Naive thymus-derived CD4-positive, alpha-beta T cell (primary cell): ENCODE results near the gene BRSK2. TPM values are rescaled to one million over a fixed set of nuclear protein-coding genes. Genes with fewer than 3 reads are reported as not detected.
"Not testable (repeated sequence)": the region's sequence is repeated elsewhere in the genome, so short reads cannot be mapped to it uniquely, and the experiment has no call there.

Experiments
- ATAC-seq: fragments of 150-1000 bp; cut with Tn5 transposase; 2 replicates; pipeline ENCODE4 v1.10.0; 2021; ENCODE audit warnings: mild to moderate bottlenecking, moderate library complexity
- CTCF ChIA-PET: fragments of 350-600 bp; sonication (Branson Sonifier 250); formaldehyde crosslinking; loops from one replicate; lab custom pipeline; 2021; ENCODE audit warnings: antibody characterized with exemption; lab: Charles Lee
- POLR2A ChIA-PET: fragments of 350-600 bp; sonication (Branson Sonifier 250); formaldehyde crosslinking; loops from one replicate; lab custom pipeline; 2021; ENCODE audit warnings: antibody characterized with exemption, inconsistent platforms; lab: Charles Lee
- DNase-seq, 9 donors: peaks; one replicate each; pipeline versions ENCODE4 v3.0.0 to v3.0.0-alpha.2; 2020 to 2022; ENCODE audit warnings: mixed read lengths in 1 of 9
- H3K27ac ChIP-seq: one replicate; pipeline ENCODE4 v1.7.0; 2013; ENCODE audit warnings: mild to moderate bottlenecking, low read depth, low read length, moderate library complexity
- H3K27me3 ChIP-seq, 2 donors: one replicate each; pipeline ENCODE4 v1.7.0; 2013; ENCODE audit warnings: low read length in 2 of 2, mild to moderate bottlenecking in 2 of 2, moderate library complexity in 2 of 2; ENCODE audit not compliant: control insufficient read depth in 2 of 2, insufficient read depth in 2 of 2
- H3K36me3 ChIP-seq, 3 experiments: 1 replicate in 2 of 3; 2 replicates in 1 of 3; pipeline ENCODE4 v1.7.0; 2013; ENCODE audit warnings: low read length in 3 of 3, mild to moderate bottlenecking in 3 of 3, moderate library complexity in 1 of 3; ENCODE audit not compliant: insufficient read depth in 3 of 3, control insufficient read depth in 2 of 3
- H3K4me1 ChIP-seq, 2 donors: one replicate each; pipeline ENCODE4 v1.7.0; 2013; ENCODE audit warnings: low read length in 2 of 2, mild to moderate bottlenecking in 2 of 2, moderate library complexity in 1 of 2; ENCODE audit not compliant: control insufficient read depth in 2 of 2, insufficient read depth in 2 of 2
- H3K4me3 ChIP-seq: 2 replicates; pipeline ENCODE4 v1.7.0; 2013; ENCODE audit warnings: mild to moderate bottlenecking, low read length
- H3K9me3 ChIP-seq, 3 experiments: 1 replicate in 2 of 3; 2 replicates in 1 of 3; pipeline ENCODE4 v1.7.0; 2013; ENCODE audit warnings: low read length in 3 of 3; ENCODE audit not compliant: control insufficient read depth in 2 of 3
- H3K27ac Mint-ChIP-seq, 9 donors: one replicate each; pipeline ENCODE4 v1.8.0; 2020 to 2022; ENCODE audit warnings: mixed read lengths in 9 of 9, mild to moderate bottlenecking in 8 of 9, moderate library complexity in 5 of 9, inconsistent platforms in 2 of 9
- H3K27me3 Mint-ChIP-seq, 5 donors: one replicate each; pipeline ENCODE4 v1.8.0; 2021 to 2022; ENCODE audit warnings: mixed read lengths in 5 of 5, mild to moderate bottlenecking in 1 of 5
- H3K36me3 Mint-ChIP-seq, 5 donors: one replicate each; pipeline ENCODE4 v1.8.0; 2020 to 2022; ENCODE audit warnings: mixed read lengths in 5 of 5, mild to moderate bottlenecking in 3 of 5, inconsistent platforms in 1 of 5
- H3K4me1 Mint-ChIP-seq, 7 donors: one replicate each; pipeline ENCODE4 v1.8.0; 2020 to 2022; ENCODE audit warnings: mixed read lengths in 7 of 7, mild to moderate bottlenecking in 3 of 7, inconsistent platforms in 1 of 7
- H3K4me3 Mint-ChIP-seq, 10 donors: one replicate each; pipeline ENCODE4 v1.8.0; 2020 to 2022; ENCODE audit warnings: mild to moderate bottlenecking in 10 of 10, mixed read lengths in 10 of 10, moderate library complexity in 6 of 10, inconsistent platforms in 2 of 10
- H3K9me3 Mint-ChIP-seq, 11 donors: one replicate each; pipeline ENCODE4 v1.8.0; 2020 to 2022; ENCODE audit warnings: mixed read lengths in 11 of 11, mild to moderate bottlenecking in 4 of 11, inconsistent platforms in 1 of 11, moderate library complexity in 1 of 11
- intact Hi-C, 2 donors: fragments of 100-400 bp; cut with micrococcal nuclease; formaldehyde crosslinking; loops; one replicate each; pipeline ENCODE4 v1.15.1; 2023
- polyA plus RNA-seq, 2 donors: library from polyadenylated mRNA; unstranded; fragments of 300-500 nt; fragmentation: Illumina TruSeq; gene quantifications; one replicate each; pipeline ENCODE4 v1.2.3, GENCODE V29; 2021
- total RNA-seq, 6 experiments: library from RNA in 5 of 6; stranded (reverse) in 5 of 6; gene quantifications; 1 replicate in 5 of 6; 2 replicates in 1 of 6; pipeline ENCODE4 v1.2.3 and lab custom pipeline; 2021 to 2026

BRSK2 gene
- total and polyA plus RNA-seq, 7 experiments from 2014 or later: 0.27 to 0.51 (median 0.30) TPM; not detected in 4

DNA sequence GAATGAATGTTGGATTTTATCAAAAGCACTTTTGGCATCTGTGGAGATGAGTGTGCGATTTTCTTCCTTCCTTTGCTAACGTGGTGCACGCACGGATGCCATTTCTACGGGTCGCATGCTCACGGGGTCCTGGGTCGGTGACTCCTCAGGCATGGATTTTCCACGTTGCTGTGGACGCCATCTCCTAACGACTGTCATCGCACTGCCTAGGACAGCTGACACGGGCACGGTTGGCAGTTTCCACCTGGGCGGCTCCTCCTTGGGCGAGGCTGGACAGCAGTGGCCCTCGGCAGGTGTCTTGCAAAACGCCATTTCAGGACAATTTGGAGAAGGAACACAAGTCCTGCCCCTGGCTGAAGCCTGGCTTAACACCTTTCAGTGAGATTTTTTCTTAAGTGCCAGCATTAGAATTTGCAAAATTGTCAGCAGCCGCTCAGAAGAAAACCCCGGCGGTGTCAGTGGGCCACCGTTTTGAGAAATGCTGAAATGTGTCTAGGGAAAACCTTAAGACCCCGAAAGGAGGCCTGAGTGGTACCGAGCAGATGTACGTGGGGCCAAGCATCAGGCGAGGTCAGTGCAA is 45.6 kb upstream of the BRSK2 start:
- POLR2A ChIA-PET: no interaction called here
- CTCF ChIA-PET: no interaction called here

DNA sequence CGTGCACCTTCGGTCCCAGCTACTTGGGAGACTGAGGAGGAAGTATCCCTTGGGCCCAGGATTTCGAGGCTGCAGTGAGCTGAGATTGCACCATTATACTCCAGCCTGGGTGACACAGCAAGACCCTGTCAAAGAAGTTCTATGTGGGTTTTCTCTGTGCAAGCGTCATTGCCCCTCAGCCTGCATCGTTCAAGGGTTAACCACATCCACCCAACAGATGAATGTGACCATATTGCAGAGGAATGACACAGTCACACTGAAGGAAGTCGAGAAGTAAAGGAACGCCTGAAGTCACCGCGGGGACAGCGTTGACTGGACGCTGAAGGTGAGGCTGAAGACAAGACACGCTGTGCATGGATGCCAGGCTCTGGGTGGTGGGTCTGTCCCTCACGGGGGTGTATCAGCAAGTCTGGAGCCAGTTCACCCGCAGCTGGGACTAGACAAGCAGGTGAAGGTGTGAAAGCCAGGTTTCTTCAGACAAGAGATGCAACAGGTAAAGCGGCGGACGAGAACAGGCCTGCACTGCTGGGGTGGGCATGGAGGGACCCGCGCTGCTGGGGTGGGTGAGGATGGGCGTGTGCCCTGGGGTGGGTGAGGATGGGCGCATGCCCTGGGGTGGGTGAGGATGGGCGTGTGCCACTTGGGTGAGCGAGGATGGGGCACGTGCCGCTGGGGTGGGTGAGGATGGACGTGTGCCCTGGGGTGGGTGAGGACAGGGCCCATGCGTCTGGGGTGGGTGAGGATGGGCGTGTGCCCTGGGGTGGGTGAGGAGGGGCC is 43.8 kb upstream of the BRSK2 start:
- H3K4me3 ChIP-seq: no peak overlapping the region
- Mint-ChIP-seq H3K9me3 (no peaks in the 10 kb centered on the region), H3K36me3 (no peaks in the 10 kb centered on the region), H3K4me3 (no peak overlapping the region), H3K27me3 (no peaks in the 10 kb centered on the region), H3K4me1 (peaks cover 0 to 4% (median 0%) of the 10 kb centered on the region in 7 donors), H3K27ac (no peak overlapping the region)
- ChIA-PET CTCF (no interaction called here), POLR2A (no interaction called here)
- no peaks in the 10 kb centered on the region for H3K36me3 ChIP-seq
- intact Hi-C loops: no loop called here
- H3K27ac ChIP-seq: no peak overlapping the region
- H3K4me1 ChIP-seq: no peaks in the 10 kb centered on the region
- DNase-seq: no peak
- H3K9me3 ChIP-seq: no peaks in the 10 kb centered on the region
- no peak for ATAC-seq
- H3K27me3 ChIP-seq: no peaks in the 10 kb centered on the region

More for the DNA sequence above, 45.6 kb upstream of the BRSK2 start:
- H3K4me1 Mint-ChIP-seq: peaks cover 0 to 4% (median 0%) of the 10 kb centered on the region in 7 donors
- Histone ChIP-seq H3K27ac (no peak overlapping the region), H3K9me3 (no peaks in the 10 kb centered on the region), H3K4me1 (no peaks in the 10 kb centered on the region), H3K27me3 (no peaks in the 10 kb centered on the region), H3K36me3 (no peaks in the 10 kb centered on the region), H3K4me3 (no peak overlapping the region)
- ATAC-seq (no peak), DNase-seq (no peak)
- no peaks in the 10 kb centered on the region for H3K27me3 Mint-ChIP-seq
- intact Hi-C loops: no loop called here
- H3K36me3 Mint-ChIP-seq: no peaks in the 10 kb centered on the region
- no peak overlapping the region for H3K27ac Mint-ChIP-seq
- no peak overlapping the region for H3K4me3 Mint-ChIP-seq
- H3K9me3 Mint-ChIP-seq: no peaks in the 10 kb centered on the region

DNA sequence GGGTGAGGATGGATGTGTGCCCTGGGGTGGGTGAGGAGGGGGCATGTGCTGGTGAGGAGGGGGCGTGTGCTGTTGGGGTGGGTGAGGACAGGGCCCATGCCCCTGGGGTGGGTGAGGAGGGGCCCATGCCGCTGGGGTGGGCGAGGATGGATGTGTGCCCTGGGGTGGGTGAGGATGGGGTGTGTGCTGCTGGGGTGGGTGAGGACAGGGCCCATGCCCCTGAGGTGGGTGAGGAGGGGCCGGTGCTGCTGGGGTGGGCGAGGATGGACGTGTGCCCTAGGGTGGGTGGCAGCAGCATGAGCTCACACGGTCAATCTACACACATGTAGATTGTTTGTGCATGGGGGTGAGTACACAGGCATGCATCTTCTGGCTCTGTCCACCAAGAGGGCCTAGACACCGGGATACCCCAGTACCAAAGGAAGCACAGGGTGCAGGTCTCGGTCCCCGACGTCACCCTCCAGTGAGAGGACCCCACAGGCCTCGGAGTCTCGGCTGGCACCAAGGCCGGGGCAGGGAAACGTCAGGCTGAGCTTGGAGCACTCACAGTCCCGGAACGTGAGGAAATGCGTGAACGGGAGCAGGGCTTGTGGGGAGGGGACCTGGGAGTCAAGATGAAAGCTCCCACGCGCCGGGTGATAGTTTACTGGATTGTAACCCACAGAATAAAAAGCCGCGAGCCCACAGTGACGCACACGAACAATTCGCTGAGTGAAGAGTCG is 42.9 kb upstream of the BRSK2 start:
- H3K27me3 Mint-ChIP-seq: no peaks in the 10 kb centered on the region
- peaks cover 0 to 4% (median 0%) of the 10 kb centered on the region in 7 donors for H3K4me1 Mint-ChIP-seq
- H3K4me1 ChIP-seq: no peaks in the 10 kb centered on the region
- ATAC-seq (peak; percentile 18), DNase-seq (no peak)
- no peak overlapping the region for H3K27ac ChIP-seq
- H3K27ac Mint-ChIP-seq: no peak overlapping the region
- H3K9me3 Mint-ChIP-seq: peaks cover 0 to 2% (median 0%) of the 10 kb centered on the region in 11 donors
- H3K9me3 ChIP-seq: no peaks in the 10 kb centered on the region
- H3K4me3 ChIP-seq: no peak overlapping the region
- POLR2A ChIA-PET: interaction anchor here (0.6 kb wide), 1 partner anchor 39 kb away, joined by 3 read pairs; no protein-coding TSS in a partner anchor
- no peaks in the 10 kb centered on the region for H3K27me3 ChIP-seq
- CTCF ChIA-PET: no interaction called here
- H3K36me3 Mint-ChIP-seq: no peaks in the 10 kb centered on the region
- no peaks in the 10 kb centered on the region for H3K36me3 ChIP-seq
- H3K4me3 Mint-ChIP-seq: no peak overlapping the region
- intact Hi-C loops: no loop called here

DNA sequence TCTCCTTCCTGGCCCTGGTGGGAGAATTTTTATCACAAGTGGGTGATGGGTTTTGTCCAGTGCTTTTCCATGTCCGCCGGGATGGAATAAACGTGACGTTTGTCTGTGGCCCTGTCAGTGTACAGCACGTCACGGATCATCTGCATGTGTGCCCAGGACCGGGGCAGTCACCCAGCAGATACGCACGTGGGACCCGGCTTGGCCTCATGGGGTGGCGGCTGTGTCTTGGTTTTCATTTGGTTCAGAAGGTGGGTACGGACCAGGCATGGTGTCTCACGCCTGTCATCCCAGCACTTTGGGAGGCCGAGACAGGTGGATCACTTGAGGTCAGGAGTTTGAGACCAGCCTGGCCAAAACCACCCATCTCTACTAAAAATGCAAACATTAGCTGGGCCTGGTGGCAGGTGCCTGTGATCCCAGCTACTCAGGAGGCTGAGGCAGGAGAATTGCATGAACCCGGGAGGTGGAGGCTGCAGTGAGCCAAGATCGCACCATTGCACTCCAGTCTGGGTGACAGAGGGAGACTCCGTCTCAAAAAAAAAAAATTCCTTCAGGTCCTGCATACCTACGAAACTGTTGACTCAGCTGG is 42.2 kb upstream of the BRSK2 start:
- H3K27ac ChIP-seq, H3K4me3 ChIP-seq, H3K9me3 ChIP-seq, H3K27ac Mint-ChIP-seq, H3K27me3 Mint-ChIP-seq, H3K36me3 Mint-ChIP-seq, CTCF ChIA-PET, H3K4me3 Mint-ChIP-seq, H3K36me3 ChIP-seq, H3K27me3 ChIP-seq, H3K9me3 Mint-ChIP-seq, ATAC-seq, intact Hi-C loops, H3K4me1 Mint-ChIP-seq, H3K4me1 ChIP-seq: not testable (repeated sequence)
- POLR2A ChIA-PET: interaction anchor here (0.6 kb wide), 2 partner anchors 20 to 40 kb away, joined by 3 read pairs; no protein-coding TSS in a partner anchor
- peak in 1 of 9 donors; percentile 8 for DNase-seq

DNA sequence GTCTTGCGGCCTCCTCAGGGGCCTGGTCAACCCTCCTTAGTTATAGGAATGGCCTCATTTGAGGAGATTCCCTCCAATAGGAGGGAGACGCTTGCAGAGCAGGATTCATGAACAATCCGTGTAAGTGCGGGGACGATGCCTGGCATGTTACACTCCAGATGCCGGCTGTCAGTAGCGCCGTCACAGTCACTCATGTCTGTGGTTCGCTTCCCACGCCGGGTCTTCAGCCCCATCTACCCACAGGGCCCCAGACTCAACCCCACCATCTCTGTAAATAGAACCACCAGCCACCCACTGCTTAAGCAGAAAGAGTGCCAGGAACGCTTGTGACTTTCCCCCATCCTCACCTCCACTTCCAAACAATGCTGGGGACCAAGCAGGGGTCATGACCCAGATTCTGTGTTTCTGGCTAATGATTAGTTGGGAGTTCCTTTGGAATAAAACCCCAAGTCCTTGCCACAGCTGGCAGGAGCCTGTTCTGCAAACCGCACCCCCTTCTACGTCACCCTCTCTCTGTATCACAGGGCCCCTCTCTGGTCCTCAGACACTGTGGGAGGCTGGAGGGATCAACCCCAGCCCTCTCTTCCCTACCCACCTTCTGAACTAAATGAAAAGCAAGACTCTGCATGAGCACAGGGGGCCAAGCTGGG is 41.5 kb upstream of the BRSK2 start:
- Histone ChIP-seq H3K9me3 (no peaks in the 10 kb centered on the region), H3K36me3 (no peaks in the 10 kb centered on the region), H3K27ac (no peak overlapping the region), H3K27me3 (no peaks in the 10 kb centered on the region), H3K4me3 (no peak overlapping the region), H3K4me1 (no peaks in the 10 kb centered on the region)
- DNase-seq: no peak
- Mint-ChIP-seq H3K27me3 (no peaks in the 10 kb centered on the region), H3K36me3 (no peaks in the 10 kb centered on the region), H3K27ac (no peak overlapping the region), H3K4me3 (no peak overlapping the region), H3K9me3 (peaks cover 0 to 2% (median 0%) of the 10 kb centered on the region in 11 donors), H3K4me1 (peaks cover 0 to 4% (median 0%) of the 10 kb centered on the region in 7 donors)
- intact Hi-C loops: no loop called here
- ChIA-PET CTCF (no interaction called here), POLR2A (interaction anchor here (0.6 kb wide), 1 partner anchor 20 kb away, joined by 3 read pairs; no protein-coding TSS in a partner anchor)
- ATAC-seq: no peak

DNA sequence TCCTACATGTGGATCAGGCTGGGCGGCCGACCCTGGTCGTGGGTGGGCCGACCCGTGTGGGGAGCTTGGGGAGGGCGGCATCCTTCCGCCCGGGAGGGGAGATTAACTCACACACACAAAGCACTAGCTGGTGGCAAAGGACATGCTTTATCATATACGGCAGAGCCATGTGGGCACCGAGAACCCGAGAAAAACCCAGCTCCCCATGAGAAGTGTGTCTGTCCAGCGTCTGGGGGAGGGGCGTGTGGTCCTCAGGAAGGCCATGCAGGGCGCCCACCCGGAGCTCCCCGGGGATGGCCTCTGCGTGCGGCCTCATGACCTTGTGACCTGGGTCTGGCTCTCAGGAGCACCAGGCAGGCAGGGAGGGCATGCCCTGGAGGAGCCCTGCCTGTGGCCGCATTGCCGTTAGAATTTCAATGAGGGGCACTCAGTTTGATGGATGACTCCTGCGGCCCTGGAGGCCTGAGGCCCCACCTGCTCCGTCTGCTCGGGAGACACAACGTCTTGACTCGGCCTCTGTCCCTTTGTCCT is 40.9 kb upstream of the BRSK2 start:
- Mint-ChIP-seq H3K27ac (no peak overlapping the region), H3K4me1 (peaks cover 0 to 2% (median 0%) of the 10 kb centered on the region in 7 donors), H3K27me3 (no peaks in the 10 kb centered on the region), H3K4me3 (no peak overlapping the region), H3K9me3 (peaks cover 0 to 2% (median 0%) of the 10 kb centered on the region in 11 donors), H3K36me3 (no peaks in the 10 kb centered on the region)
- Histone ChIP-seq H3K36me3 (no peaks in the 10 kb centered on the region), H3K9me3 (no peaks in the 10 kb centered on the region), H3K27me3 (no peaks in the 10 kb centered on the region), H3K4me3 (no peak overlapping the region), H3K4me1 (no peaks in the 10 kb centered on the region), H3K27ac (no peak overlapping the region)
- ChIA-PET POLR2A (no interaction called here), CTCF (no interaction called here)
- intact Hi-C loops: no loop called here
- ATAC-seq (no peak), DNase-seq (no peak)
